HG03457 (cell line): ENCODE measurements around the gene BTBD10.

Experiments used
- ATAC-seq: cut with Tn5 transposase; IDR thresholded peaks from one replicate; pipeline ENCODE4 v1.9.1; 2021; ENCODE audit warnings: moderate number of reproducible peaks; ENCODE audit not compliant: unreplicated experiment

BTBD10 gene

DNA sequence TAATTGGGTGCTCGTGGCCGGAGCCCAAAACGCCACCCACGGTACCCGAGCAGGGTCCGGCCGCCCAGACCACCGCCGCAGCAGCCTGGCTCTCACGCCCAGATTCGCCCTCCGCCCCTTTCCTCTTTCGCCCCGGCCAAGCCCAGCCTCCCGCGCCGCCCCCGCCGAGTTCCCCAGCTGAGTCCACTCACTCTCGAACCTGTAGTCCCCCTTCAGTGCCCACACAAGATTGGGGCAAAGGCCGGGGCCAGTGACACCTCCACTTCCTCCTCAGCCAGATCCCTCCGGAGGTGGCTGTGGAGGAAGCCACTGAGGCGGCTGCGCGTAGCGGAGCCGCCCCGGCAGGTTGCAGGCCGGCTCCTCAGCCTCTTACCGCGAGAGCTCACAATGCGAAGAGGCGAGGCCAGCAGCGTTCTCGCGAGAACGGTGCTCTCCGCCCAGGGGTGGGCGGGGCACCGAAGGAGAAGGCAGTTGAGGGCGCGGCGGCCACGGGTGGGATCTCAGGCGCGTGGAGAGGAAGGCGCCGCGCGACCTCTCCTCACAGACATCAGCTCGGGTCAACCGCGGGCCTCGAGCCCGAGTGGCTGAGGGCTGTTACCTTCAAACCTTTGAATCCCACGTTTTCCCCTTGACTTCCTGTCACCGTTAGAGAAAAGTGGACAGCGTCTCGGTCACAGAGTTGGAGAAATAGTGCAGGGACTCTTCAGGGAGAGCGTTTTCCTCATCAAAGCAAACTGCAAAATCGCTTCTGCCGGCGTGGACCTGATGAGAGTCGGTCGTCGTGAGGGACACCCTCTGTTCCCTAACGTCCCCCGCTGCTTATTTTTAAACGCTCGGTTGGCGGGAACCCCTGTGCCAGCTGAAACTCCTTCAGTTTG, at the start of gene BTBD10:
Gene BTBD10 (minus strand): TSS at position 322 of the 878 bp plus-strand sequence. CDS start 18,098 bp downstream, outside the sequence.
- ATAC-seq: peak; percentile 97

DNA sequence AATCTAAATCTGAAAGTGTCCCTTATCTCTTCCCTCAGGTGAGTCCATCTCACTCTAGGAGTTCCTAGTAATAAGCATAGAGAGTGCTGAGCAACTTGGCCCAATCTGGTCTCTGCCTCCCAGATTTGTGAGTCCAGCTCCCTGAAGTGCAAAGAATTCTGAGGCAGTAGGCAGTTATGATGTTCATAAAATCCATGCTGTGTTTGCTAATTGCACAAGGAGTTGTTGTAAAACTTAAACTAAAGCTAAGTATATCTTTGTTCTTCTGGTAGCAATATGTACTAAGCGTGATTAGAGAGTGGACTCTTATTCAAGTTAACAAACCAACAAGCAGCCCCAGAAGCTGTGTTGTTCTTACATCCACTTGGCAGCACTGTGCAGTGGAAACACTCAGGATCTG, 40.4 kb upstream of the BTBD10 start:
- no peak for ATAC-seq

DNA sequence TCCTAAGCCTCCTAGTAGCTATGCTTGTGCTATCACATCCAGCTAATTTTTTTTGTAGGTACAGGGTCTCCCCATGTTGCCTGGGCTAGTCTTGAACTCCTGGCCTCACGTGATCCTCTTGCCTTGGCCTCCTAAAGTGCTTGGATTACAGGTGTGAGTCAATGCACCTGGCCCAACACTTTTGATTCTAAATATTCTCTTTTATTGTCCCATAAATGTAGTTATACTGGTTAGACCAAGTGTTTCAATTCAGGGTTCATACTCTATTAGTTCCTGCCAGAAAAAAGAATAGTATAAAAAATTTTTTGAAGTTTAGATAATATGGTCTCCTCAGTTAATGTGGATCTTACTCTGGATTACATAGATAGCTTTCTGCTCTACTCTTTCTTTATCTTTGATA, 39.5 kb upstream of the BTBD10 start:
- ATAC-seq: no peak

DNA sequence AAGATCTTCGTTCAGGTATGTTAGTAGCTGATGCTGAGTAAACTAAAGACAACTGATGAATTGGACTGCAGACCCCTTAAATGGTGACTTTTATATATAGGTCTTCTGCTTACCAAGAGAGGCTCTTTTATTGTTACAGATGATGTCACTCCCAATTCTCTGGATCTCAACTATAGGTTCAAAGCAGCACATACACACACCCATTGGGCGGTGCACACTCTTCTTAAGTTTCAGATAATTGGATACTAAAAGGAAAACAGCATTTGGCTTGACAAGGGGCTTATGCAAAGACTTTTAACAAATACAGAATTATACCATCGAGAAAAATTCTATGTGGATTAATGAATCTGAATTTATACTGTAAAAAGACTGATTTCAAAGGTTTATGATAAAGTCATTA, 32.9 kb upstream of the BTBD10 start, which contains the start of gene PTH:
Gene PTH (minus strand): TSS at position 69 of the 400 bp plus-strand sequence. CDS start 3,142 bp downstream, outside the sequence.
- no peak for ATAC-seq

DNA sequence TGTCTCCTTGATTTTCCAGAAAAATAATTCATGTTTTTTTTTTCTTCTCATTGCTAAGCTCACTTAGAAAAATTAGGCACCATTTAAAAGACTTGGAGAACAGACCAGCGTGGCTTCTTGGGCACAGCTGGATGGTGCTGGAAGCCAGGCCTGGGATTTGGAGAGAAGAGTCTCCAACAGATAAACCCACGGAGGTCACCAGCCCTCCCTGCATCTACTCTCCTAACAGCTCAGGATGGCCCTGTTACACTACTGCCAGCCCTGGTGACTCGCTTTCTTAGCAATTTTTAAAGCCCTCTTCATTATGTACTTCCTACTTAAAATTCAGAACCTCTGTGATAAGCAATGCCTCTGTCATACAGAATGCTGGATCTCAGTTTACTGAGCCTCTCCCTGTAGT, 31.0 kb upstream of the BTBD10 start:
- no peak for ATAC-seq

DNA sequence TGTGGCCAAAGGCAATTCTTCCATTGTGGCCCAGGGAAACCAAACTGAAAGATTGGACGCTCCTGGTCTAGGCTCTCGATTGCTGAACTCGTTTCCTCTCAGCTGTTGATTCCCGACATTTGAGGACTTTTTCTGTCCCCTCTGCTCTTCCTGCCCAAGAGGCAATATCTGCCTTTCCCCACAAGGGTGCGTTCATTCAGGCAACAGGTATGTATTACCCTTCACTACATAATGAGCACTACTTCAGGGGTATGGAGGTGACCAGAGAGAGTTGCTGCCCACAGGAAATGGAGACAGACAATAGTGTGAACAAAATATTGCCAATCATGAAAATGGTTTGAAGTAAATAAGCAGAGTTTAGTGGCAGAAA, 24.6 kb upstream of the BTBD10 start:
- ATAC-seq: no peak

DNA sequence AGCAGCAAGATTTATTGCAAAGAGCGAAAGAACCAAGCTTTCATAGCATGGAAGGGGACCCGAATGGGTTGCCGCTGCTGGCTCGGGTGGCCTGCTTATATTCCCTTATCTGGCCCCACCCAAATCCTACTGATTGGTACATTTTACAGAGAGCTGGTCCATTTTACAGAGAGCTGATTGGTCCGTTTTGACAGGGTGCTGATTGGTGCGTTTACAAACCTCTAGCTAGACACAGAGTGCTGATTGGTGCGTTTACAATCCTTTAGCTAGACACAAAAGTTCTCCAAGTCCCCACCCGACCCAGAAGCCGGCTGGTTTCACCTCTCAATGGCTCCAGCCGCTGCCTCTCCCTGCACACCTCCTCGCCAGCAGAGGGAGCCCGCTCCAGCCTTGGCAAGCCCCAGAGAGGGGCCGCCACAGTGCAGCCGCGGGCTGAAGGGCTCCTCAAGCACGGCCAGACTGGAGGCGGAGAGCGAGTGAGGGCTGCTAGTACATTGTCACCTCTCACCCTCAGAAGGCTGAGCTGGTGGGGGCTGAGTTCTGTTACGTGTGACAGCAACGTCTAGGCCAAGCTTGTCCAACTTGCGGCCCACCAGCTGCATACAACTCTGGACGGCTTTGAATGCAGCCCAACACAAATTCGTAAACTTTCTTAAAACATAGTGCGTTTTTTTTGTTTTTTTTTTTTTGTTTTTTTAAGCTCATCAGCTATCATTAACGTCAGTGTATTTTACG, 24.1 kb upstream of the BTBD10 start:
- ATAC-seq: no peak

DNA sequence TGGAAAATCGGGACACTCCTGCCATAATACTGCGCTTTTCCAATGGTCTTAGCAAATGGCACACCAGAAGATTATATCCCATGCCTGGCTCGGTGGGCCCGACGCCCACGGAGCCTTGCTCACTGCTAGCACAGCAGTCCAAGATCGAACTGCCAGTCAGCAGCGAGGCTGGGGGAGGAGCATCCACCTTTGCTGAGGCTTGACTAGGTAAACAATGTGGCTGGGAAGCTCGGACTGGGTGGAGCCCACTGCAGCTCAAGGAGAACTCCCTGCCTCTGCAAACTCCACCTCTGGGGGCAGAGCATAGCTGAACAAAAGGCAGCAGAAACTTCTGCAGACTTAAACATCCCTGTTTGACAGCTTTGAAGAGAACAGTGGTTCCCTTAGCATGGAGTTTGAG, 17.2 kb upstream of the BTBD10 start:
- no peak for ATAC-seq

DNA sequence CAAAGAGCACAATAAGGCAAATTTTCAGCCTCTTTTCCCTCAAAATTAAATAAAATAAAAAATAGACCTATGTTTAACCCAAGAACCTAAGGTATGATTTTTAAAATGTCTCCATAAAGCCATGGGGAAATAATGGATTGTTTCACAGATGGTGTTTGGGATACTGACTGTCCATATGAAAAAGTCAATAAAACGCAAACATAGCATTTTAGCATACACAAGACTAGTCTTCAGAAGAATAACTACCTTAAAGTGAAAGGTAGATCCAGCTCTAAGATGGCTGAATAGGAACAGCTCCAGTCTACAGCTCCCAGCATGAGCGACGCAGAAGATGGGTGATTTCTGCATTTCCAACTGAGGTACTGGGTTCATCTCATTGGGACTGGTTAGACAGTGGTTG, 16.7 kb upstream of the BTBD10 start:
- ATAC-seq: no peak

DNA sequence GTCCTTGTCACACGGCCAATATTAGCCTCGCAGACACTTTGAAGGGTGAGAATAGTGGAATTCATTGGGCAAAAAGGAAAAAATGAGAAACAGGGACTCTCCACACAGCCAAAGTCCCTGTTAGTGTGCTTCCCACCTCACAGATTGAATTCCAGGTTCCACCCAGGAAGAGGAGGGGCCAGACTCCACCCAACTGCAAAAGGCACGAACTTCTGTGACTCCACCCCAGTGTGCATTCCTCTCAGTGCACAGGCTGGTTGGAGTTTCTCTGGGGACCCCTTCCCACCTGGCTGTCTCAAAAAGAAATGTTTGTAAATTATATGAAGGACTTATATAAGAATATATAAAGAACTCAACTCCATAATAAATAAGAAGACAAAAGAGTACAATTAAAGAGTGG, 12.1 kb upstream of the BTBD10 start:
- no peak for ATAC-seq

DNA sequence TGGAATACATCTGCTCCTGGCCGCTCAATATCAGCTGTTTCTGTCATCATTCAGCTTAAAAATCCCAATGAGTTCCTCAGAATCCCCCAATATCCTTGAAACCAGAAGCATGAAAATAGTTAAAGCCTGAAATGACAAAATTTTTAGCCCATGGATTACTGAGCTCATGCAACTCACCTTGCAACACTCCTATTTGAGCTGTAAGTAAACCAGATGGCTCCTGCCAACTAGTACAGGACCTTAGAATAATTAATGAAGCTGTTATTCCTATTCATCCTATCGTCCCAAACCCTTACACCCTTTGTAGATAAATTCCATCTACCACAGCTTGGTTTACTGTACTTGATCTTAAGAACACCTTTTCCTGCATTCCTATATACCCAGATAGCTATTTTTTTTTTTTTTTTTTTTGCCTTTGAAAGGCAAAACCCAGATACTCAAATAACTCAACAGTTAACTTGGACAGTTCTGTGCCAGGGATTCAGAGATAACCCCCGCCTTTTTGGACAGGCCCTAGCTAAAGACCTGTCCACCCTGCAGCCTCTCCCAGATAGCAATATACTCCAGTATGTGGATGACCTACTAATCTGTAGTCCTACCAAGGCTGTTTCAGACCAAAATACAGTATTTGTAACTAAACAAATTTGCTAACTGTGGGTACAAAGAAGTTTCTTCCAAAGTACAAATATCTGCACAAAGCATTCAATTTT, 10.1 kb upstream of the BTBD10 start:
- no peak for ATAC-seq

DNA sequence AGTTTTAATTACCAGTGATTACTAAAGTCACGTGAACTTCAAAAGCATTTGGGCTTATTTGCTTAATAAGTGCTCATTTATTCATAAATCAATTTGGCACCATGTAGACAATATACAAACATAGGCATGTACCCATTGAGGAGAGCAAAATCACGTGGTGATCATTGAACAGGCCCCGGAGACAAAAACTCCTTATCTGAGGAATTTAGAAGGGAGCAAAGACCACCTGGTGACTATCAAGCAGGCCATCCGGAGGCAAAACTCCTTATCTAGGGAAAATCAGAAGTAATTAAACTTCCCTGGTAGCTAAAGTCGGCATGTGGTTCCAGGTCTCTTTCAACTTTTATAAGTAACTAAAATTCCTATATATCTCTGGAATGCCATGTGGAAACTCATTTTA, 5.7 kb upstream of the BTBD10 start:
- ATAC-seq: no peak

DNA sequence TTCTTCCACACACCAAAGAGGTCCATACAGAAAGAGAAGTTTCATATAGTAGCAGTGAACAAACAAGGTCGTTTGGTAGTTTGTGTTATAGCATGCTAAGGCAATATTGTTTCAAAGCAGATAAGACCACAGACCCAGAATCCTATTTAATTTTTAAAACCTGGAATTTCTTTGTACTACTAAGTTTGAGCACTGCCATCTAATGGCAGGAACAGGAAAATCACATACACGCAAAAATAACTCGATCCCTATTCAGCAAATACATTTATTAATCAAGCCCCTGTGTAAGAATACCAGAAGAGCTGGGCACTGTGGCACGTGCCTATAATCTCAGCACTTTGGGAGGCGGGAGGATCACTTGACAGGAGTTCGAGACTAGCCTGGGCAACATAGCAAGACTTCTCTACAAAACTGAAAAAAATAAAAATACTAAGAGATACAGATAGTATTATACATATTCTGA, 2.9 kb upstream of the BTBD10 start:
- no peak for ATAC-seq

DNA sequence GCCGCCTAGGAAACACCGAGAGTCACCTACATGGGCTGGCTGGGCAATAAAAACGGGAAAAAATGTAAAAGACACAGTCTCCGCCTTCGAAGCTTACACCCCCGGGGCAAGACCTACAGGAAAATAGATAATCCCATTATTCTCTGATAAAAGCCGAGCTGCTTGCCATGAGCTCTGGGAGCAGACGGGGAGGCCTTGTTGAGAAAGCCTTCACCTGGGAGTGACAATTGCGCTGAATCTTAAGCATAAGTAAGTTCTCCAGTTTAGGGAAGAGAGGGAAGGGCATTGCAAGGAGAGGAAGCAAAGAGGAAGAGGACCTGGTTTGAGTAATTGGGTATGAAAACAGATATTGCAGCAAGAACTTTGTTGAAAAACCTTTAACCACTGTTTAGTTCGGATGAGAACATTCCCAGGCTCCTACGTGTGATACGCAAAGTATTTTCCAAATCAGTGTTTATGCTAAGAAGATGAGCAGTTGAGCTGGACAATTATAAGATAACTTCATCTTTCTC, 813 bp upstream of the BTBD10 start:
- ATAC-seq: no peak

DNA sequence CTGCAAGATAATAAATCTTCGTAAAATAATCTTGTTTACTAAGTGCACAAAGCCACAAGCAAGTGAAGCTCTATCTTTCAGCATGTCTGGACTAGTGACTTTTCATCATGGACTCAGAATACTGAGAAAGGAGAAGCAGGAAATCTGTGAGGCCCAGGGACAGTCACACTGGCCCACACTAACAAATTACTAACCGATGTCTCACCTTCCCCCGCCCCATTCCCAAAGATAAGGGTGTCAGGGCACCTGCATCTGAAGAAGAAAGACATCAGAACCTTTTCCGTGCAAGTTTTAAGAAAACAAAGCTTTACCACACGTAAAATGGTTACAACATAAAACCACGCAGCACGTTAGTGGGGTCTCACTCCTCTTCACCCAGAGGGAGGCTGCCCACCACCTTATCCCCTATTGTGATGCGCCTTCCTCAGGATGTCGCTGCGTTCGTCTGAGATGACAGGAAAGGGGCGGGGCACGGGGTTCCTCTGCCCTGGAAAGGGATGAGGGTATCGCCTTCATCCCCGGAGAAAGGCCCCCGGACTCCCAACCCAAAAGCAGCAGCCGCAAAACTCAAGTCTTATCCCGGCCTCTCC, 616 bp downstream of the BTBD10 start:
- ATAC-seq: peak; percentile 33

DNA sequence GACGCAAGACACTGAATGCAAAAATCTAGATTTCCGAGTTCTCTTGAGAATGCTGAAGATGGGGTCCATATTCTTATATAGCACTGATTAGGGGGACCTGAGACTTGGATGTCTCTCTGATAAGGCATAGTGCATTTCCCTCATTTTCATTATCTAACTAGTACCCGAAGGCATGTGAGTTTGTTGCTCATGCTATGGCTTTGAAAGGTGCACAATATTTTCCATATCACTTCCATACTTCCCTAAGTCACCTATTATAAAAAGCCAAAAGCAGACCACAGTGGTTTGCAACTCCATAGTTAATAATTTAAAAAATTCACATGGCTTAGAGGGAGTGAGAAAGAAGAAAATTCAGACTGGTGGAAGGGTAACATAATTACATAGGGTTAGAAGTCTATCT, 1.7 kb downstream of the BTBD10 start:
- ATAC-seq: no peak

DNA sequence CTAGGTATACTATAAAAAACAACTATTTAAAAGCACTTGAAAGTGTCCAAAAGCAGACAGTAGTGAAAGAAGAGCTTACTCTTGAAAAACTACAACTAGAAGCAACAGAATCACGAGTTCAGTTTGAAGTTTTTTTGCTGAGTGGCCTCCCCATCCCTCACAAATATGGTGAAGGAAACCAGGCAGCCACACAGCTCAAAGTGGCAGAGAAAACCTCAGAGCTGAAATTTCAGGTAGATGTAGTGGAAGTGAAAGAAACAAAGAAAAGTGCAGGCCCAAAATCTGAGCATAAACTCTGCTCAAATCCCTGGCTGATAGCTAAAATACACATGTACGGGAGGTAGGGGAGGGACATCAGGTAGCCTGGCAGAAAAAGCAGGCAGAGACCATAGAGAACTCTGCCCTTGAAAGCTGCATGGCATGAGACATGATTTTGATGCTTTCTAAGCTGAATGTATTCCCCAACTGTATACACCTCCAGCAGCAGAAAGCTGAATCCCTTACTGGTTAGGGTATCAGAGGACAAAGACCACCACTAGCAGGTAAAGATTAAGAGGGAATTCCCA, 12.1 kb downstream of the BTBD10 start:
- ATAC-seq: no peak

DNA sequence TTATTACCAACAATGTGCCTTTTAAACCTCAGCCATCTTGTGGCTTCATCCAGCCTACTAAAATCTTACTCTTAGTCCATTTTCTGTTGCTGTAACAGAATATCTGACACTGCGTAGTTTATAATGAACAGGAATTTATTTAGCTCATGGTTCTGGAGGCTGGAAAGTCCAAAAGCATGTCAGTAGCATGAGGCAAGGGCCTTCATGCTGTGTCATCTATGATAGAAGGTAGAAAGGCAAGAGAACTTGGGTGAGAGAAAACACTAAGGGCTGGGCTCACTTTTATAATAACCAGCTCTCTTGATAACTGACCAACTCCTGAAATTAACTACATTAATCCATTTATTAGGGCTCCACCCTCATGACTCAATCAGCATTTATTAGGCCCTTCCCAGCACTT, 13.5 kb downstream of the BTBD10 start:
- no peak for ATAC-seq

DNA sequence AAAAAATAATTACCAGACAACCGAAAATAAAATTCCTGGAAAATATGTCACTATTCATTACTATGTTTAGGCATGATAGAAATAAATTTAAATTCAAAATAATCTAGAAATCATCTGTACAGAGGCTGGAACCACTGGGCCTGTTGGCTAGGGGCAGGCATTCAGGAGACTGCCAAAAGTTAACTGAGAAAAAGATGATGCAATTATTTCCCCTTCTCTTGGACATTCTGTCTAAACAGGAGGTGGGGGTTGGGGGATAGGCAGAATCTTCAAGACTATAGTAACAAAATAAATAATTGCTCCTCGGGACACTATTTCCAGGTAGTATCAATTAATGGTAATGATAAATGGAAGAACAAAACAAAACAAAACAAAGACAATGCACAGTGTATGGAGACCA, 14.1 kb downstream of the BTBD10 start:
- ATAC-seq: no peak

DNA sequence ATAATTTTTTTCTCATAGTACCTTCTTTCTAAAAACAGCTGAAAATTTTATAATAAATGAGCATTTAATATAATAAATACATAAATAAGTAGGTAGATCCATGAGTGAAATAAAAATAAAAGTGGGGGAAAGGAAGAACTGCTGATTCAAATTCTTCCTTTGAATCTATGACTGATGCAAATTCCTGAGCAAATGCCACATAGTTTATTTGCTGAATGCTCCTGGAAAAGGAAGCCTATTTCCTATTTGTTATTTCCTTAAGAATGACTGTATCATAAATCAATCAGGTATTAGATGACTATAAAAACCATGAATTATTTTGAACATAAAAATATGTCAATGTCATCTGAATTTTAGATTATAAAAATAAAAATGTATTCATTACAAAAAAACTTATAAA, 16.6 kb downstream of the BTBD10 start:
- no peak for ATAC-seq

DNA sequence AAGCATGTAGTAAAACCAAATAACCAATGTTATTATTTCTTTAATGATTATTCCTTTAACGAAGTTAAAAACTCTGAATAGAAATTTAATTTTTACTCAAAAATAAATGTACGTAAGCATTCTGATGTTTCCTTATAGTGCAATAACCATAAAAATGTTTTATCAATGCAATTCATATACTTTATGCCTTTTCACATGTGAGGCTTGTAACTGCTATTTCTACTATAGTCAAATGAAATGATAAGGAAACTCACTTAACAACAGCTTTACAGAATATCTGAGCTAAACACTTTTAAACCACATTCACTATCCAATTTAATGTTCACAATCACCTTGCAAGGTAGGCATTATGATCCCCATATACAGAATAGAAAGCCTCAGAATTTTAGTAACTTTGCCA, 17.4 kb downstream of the BTBD10 start:
- ATAC-seq: no peak
